NCI-H1105 treated with DMSO at 0.1 percent for 48 hours (cell line): ENCODE measurements around the gene BCL10.
"Not testable (repeated sequence)": the region's sequence is repeated elsewhere in the genome, so short reads cannot be mapped to it uniquely, and the experiment has no call there.

Experiments used
- DNase-seq: peaks from one replicate; lab custom pipeline; 2025; lab: John Stamatoyannopoulos, UW

Gene BCL10

GRCh38 chr1:85264150-85264549 is 12.3 kb downstream of the BCL10 start:
- no peak for DNase-seq

GRCh38 chr1:85262985-85263384 is 13.4 kb downstream of the BCL10 start:
- DNase-seq = no peak

GRCh38 chr1:85259912-85260274 is 16.5 kb downstream of the BCL10 start:
- DNase-seq = no peak

- DNase-seq = peak; percentile 87
Observed at GRCh38 chr1:85259118-85259911, 17.1 kb downstream of the BCL10 start, which contains the start of gene C1orf52. C1orf52 (minus strand) TSS chr1:85259662; CDS start chr1:85259633, 29 bp downstream.

- DNase-seq = no peak
Observed at GRCh38 chr1:85258536-85259117, 17.8 kb downstream of the BCL10 start.

GRCh38 chr1:85249042-85249441 is 27.4 kb downstream of the BCL10 start:
- not testable (repeated sequence) for DNase-seq

- DNase-seq = no peak
Observed at GRCh38 chr1:85245891-85246290, 30.5 kb downstream of the BCL10 start.

GRCh38 chr1:85245456-85245855 is 31.0 kb downstream of the BCL10 start:
- no peak for DNase-seq

- no peak for DNase-seq
Observed at GRCh38 chr1:85244271-85245061, 32.0 kb downstream of the BCL10 start.

GRCh38 chr1:85243372-85243771 is 33.1 kb downstream of the BCL10 start:
- DNase-seq = no peak

- no peak for DNase-seq
Observed at GRCh38 chr1:85240643-85241042, 35.8 kb downstream of the BCL10 start.

- DNase-seq = peak; percentile 19
Observed at GRCh38 chr1:85240174-85240601, 36.2 kb downstream of the BCL10 start.

- DNase-seq = no peak
Observed at GRCh38 chr1:85237613-85238012, 38.8 kb downstream of the BCL10 start.

- no peak for DNase-seq
Observed at GRCh38 chr1:85230305-85230977, 46.0 kb downstream of the BCL10 start.

GRCh38 chr1:85229574-85230097 is 46.8 kb downstream of the BCL10 start:
- peak; percentile 17 for DNase-seq

GRCh38 chr1:85228972-85229371 is 47.5 kb downstream of the BCL10 start:
- DNase-seq = no peak

GRCh38 chr1:85225624-85226380 is 50.6 kb downstream of the BCL10 start:
- DNase-seq = no peak

GRCh38 chr1:85224734-85225623 is 51.5 kb downstream of the BCL10 start:
- DNase-seq = peak; percentile 97

- DNase-seq = peak; percentile 36
Observed at GRCh38 chr1:85224295-85224694, 52.1 kb downstream of the BCL10 start.

- no peak for DNase-seq
Observed at GRCh38 chr1:85223334-85223733, 53.1 kb downstream of the BCL10 start.
